ENCODE results near the gene FAM131C. TPM values are rescaled to one million over a fixed set of nuclear protein-coding genes. Genes with fewer than 3 reads are reported as not detected.
A peak's percentile ranks its signal among the peaks of the same experiment; 100 is the strongest.

FAM131C gene
- total RNA-seq, 1 donor from 2014 or later = 1.5 TPM

DNA sequence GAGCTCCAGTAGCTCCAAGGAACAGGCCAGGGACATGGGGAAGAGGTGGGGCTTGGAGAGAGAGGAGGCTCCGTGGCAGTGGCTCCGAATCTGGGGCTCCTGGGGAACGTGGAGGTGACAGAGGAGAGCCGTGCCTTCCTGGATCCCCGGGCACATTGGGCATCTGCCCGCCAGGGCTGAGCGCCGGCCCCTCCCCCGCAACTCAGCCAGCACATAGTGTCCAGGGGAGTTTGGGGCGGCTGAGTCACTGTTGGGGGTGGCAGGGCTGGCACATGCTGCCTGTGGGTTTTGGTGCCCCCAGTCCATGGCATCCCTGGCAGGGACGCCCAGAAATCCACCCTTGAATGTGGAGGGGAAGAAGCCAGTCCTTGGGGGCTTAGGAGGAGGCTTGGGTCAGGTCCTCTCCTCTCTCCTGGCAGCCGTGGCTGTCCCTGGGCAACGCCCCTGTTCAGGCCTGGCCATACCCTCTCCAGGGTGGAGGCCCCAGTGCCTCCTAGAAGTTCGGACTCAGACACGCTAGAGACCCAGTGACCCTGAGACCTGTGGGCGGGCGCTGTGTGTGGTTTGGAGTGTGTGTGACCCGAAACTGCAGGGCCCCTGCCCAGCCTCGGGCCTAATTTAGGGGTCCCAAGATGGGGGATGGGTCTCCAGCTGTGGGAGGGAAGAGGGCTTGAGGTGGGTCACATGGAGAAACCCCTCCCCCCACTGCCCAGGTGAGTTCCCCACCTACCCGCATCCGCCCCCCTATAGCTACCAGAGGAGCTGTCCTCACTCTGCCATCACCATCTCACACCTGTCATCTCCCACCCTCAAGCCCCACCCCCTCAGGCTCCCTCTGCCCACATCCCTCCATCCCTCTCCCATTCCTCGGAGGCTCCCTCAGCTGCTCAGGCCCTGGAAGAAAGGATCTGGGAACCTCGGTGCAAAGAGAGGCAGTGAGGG lies 57.2 kb downstream of the FAM131C start:
- no peak for DNase-seq (ENCODE audit: low read depth)

GRCh38 chr1:16015491-16015890 lies 58.0 kb downstream of the FAM131C start:
- no peak for DNase-seq (ENCODE audit: low read depth)

- peak; percentile 28 for DNase-seq (ENCODE audit: low read depth)
Observed at GRCh38 chr1:16014509-16015482, 58.7 kb downstream of the FAM131C start.

DNA sequence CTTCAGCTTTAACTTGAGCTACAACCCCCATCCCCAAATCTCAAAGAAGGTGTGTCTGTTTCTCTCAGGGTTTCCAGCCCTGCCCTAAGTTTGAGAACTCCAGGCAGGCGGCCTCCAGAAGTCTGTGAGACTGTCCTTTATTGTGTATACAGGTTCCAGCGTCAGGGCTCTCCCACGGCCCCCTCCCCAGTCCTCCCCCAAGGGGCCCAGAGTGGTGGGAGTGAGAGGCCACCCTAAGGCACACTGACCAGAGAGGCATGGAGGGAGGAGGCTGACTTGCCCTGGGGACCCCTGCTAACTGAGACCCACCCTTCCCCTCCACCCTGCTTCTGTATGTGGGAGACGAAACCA lies 59.6 kb downstream of the FAM131C start:
- DNase-seq (ENCODE audit: low read depth) = no peak

GRCh38 chr1:16013220-16013907 lies 60.1 kb downstream of the FAM131C start:
- peak; percentile 69 for DNase-seq (ENCODE audit: low read depth)

GRCh38 chr1:16012590-16013219 lies 60.7 kb downstream of the FAM131C start:
- peak; percentile 73 for DNase-seq (ENCODE audit: low read depth)

GRCh38 chr1:16011936-16012589 lies 61.4 kb downstream of the FAM131C start:
- no peak for DNase-seq (ENCODE audit: low read depth)

GRCh38 chr1:16010837-16011236 lies 62.6 kb downstream of the FAM131C start:
- no peak for DNase-seq (ENCODE audit: low read depth)

GRCh38 chr1:16009678-16010077 lies 63.8 kb downstream of the FAM131C start:
- DNase-seq (ENCODE audit: low read depth) = no peak

GRCh38 chr1:16009030-16009460 lies 64.4 kb downstream of the FAM131C start:
- peak; percentile 47 for DNase-seq (ENCODE audit: low read depth)

Other genes starting within 250 kb of the FAM131C start
- 18.6 and 45.6 TPM in 2 replicates for gene SPEN, start 225.9 kb downstream of the FAM131C start, total RNA-seq
- 30.4 and 31.9 TPM in 2 replicates for gene ZBTB17, start 97.5 kb downstream of the FAM131C start, total RNA-seq
- not detected in 2 replicates for gene SRARP, start 69.4 kb downstream of the FAM131C start, total RNA-seq
- gene HSPB7, start 55.6 kb downstream of the FAM131C start, total RNA-seq = 0.35 TPM in 2 replicates
- 0.20 TPM in 1 of 2 replicates, not detected in the other for gene CLCNKA, start 51.6 kb downstream of the FAM131C start, total RNA-seq
- 0.35 and 0.60 TPM in 2 replicates for gene CLCNKB, start 29.9 kb downstream of the FAM131C start, total RNA-seq
- 104 and 146 TPM in 2 replicates for gene EPHA2, start 82.4 kb upstream of the FAM131C start, total RNA-seq
- gene ARHGEF19, start 139.0 kb upstream of the FAM131C start, total RNA-seq = 2.3 and 3.3 TPM in 2 replicates
- 3.3 and 10.8 TPM in 2 replicates for gene CPLANE2, start 163.5 kb upstream of the FAM131C start, total RNA-seq

Measured in renal cortical epithelial cell (primary cell).